GM20431 (cell line): ENCODE data around the gene AMPH.
"Not testable (repeated sequence)": the region's sequence is repeated elsewhere in the genome, so short reads cannot be mapped to it uniquely, and the experiment has no call there.

ENCODE experiments used
- in situ Hi-C: fragments of 300-500 bp; cut with MseI, MboI; formaldehyde crosslinking; loops from one replicate; pipeline ENCODE4 v1.15.0; 2020; ENCODE audit warnings: low sequenced_read_pairs; ENCODE audit not compliant: unreplicated experiment

The AMPH gene

GRCh38 chr7:38367301-38367890, 263.8 kb downstream of the AMPH start:
- in situ Hi-C loops, result no loop called here

- in situ Hi-C loops, result not testable (repeated sequence)
Observed at GRCh38 chr7:38363379-38363778, 267.8 kb downstream of the AMPH start.

DNA sequence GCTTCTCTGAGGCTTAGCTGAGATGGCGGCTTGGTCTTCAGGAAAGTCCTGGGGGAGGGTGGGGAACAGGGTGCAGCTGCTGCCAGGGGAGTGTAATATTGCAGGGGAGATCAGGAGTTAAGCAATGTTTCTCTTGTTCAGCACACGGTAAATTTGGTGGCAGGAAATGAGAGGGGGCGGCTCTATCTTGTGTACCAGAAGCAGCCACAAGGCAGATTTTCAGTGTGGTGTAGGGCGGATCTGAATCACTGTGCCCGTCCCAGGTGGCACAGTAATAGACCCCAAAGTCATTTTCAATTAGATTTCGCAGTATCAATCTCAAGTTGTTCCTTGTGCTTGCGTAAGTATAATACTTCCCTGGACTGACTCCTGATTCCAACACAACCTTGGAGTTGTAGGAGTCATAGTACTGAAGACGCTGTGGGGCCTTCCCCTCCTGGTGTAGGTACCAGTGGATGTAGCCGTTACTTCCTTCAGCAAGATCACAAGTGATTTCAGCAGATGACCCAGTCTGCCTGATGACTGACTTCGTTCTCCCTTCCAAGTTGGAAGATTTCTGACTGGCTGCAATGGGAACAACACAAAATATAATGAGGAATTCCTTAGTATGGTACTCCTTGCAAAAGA, 268.4 kb downstream of the AMPH start:
- in situ Hi-C loops, result not testable (repeated sequence)

DNA sequence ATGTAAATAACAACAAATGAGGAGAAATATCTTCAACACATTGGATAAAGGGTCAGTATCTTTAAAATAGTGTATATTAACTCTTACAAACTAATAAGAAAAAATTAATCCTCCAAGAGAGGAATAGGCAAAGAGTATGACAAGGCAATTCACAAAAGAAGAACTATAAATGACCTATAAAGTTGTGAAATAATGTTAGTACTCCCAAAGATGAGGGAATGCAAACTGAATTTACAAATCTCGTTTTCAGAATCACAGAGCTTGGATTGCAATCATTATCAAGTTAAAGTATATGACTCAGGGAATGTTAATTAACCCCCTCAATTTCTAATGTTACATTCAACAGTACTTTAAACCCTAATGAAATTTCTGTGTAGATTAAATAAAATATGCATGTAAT, 270.4 kb downstream of the AMPH start:
- in situ Hi-C loops, result no loop called here

DNA sequence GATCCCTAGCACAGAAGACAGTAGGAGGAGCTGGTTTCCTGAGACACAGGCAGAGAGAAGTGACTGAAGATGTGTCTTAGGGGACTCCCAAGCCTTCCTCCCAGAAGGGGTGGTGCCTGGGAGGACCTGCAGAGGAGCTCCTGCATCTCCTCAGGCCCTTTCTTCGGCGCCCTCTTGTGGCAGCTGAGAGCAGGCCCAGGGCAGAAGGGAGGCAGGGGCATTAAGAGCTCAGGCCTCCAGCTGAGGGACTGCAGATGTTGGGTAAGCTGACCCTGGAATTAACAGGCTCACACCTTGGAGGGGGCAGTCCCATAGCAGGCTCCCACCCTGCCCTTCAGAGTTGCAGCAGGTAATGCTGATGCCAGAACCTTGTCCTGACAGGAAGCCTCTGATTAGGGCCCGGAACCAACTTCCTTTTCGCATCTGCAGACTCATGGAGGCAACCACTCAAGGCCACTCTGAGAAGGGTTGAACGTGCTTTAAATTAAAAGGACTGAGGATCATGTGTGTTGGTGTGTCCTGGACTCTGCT, 272.0 kb downstream of the AMPH start:
- in situ Hi-C loops, result not testable (repeated sequence)

GRCh38 chr7:38358273-38358831, 272.8 kb downstream of the AMPH start:
- in situ Hi-C loops, result not testable (repeated sequence)

GRCh38 chr7:38354271-38354851, 276.8 kb downstream of the AMPH start:
- in situ Hi-C loops, result not testable (repeated sequence)

DNA sequence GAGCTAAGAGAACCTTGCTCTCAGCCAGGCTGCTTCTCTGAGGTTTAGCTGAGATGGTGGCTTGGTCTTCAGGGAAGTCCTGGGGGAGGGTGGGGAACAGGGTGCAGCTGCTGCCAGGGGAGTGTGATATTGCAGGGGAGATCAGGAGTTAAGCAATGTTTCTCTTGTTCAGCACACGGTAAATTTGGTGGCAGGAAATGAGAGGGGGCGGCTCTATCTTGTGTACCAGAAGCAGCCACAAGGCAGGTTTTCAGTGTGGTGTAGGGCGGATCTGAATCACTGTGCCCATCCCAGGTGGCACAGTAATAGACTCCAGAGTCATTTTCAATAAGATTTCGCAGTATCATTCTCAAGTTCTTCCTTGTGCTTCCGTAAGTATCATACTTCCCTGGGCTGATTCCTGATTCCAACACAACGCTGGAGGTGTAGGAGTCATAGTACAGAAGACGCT, 277.7 kb downstream of the AMPH start:
- in situ Hi-C loops, result not testable (repeated sequence)

DNA sequence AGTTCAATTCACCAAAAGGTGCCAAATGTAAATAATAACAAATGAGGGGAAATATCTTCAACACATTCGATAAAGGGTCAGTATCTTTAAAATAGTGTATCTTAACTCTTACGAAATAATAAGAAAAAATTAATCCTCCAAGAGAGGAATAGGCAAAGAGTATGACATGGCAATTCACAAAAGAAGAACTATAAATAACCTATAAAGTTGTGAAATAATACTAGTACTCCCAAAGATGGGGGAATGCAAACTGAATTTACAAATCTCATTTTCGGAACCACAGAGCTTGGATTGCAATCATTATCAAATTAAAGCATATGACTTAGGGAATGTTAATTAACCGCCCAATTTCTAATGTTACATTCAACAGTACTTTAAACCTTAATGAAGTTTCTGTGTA, 279.6 kb downstream of the AMPH start:
- in situ Hi-C loops, result no loop called here

GRCh38 chr7:38350777-38351176, 280.4 kb downstream of the AMPH start:
- in situ Hi-C loops, result not testable (repeated sequence)

GRCh38 chr7:38349869-38350583, 281.1 kb downstream of the AMPH start:
- in situ Hi-C loops, result loop anchor here (25.0 kb wide), 2 partner anchors 238 to 438 kb away; partner anchors contain the start of genes EPDR1 and SFRP4

DNA sequence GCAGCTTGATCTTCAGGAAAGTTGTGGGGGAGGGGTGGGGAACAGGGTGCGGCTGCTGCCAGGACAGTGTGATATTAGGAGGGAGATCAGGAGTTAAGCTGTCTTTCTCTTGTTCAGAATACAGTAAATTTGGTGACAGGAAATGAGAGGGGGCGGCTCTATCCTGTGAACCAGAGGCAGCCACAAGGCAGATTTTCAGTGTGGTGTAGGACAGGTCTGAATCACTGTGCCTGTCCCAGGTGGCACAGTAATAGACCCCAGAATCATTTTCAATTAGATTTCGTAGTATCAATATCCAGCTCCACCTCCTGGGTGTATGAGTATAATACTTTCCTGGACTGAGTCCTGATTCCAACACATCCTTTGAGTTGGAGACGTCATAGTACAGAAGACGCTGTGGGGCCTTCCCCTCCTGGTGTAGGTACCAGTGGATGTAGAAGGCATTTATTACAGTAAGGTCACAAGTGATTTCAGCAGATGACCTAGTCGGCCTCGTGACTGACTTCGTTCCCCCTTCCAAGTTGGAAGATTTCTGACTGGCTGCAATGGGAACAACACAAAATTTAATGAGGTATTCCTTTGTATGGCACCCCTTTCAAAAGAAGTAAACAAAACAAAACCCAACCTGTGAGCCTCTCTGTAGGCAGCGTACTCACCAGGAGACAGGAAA, 281.9 kb downstream of the AMPH start:
- in situ Hi-C loops, result loop anchor here (25.0 kb wide), 2 partner anchors 237 to 437 kb away; partner anchors contain the start of genes EPDR1 and SFRP4

GRCh38 chr7:38345299-38346172, 285.6 kb downstream of the AMPH start:
- in situ Hi-C loops, result loop anchor here (25.0 kb wide), 2 partner anchors 233 to 433 kb away; partner anchors contain the start of genes EPDR1 and SFRP4

GRCh38 chr7:38344741-38345140, 286.4 kb downstream of the AMPH start:
- in situ Hi-C loops, result loop anchor here (25.0 kb wide), 2 partner anchors 232 to 432 kb away; partner anchors contain the start of genes EPDR1 and SFRP4

- in situ Hi-C loops, result loop anchor here (25.0 kb wide), 2 partner anchors 230 to 430 kb away; partner anchors contain the start of genes EPDR1 and SFRP4
Observed at GRCh38 chr7:38342135-38342534, 289.0 kb downstream of the AMPH start.

- in situ Hi-C loops, result loop anchor here (25.0 kb wide), 2 partner anchors 229 to 429 kb away; partner anchors contain the start of genes EPDR1 and SFRP4
Observed at GRCh38 chr7:38341172-38341705, 289.9 kb downstream of the AMPH start.

DNA sequence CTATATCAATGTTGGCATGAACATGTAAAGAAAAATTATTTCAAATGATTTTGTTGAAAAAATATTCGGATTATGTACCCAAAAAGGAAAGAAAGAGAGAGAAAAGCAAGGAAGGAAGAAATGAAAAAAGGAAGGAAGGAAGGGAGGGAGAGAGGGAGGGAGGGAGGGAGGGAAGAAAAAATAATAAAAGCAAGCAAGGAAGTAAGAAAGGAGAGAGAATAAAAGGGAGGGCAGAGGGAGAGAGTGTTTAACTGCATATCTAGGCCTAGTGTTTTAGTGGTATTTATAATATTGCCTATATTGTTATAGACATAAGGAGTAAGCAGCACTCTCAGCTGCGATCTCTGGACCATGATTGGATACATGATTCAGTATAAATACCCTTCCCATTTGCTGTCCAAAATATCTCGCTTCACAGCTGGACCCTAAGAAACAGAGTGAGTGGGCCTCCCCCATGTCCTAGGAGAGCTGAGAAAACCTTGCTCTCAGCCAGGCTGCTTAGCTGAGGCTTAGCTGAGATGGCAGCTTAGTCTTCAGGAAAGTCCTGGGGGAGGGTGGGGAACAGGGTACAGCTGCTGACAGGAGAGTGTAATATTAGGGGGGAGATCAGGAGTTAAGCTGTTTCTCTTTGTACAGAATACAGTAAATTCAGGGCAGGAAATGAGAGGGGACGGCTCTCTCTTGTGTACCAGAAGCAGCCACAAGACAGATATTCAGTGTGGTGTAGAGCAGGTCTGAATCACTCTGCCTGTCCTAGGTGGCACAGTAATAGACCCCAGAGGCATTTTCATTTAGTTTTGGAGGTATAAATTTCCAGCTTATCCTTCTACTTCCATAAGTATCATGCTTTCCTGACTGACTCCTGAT, 291.0 kb downstream of the AMPH start:
- in situ Hi-C loops, result loop anchor here (25.0 kb wide), 2 partner anchors 228 to 428 kb away; partner anchors contain the start of genes EPDR1 and SFRP4
